HCT116 (cell line): ENCODE measurements around the gene INPP5K. TPM values are rescaled to one million over a fixed set of nuclear protein-coding genes. Genes with fewer than 3 reads are reported as not detected.

Experiments
- ATAC-seq: fragments of 200-7000 bp; cut with Tn5 transposase; 2 replicates; pipeline ENCODE4 v1.9.1; 2020; ENCODE audit warnings: mild to moderate bottlenecking, moderate library complexity
- BruUV-seq: library from RNA; stranded (reverse); fragments of 400-500 nt; replicated peaks from 2 replicates; lab custom pipeline; 2021; lab: Mats Ljungman, UMichigan
- CTCF ChIA-PET: fragments of 300-600 bp; sonication (Branson Sonifier 250); formaldehyde crosslinking; loops from one replicate; lab custom pipeline; 2021; ENCODE audit warnings: antibody characterized with exemption; lab: Charles Lee
- POLR2A ChIA-PET: fragments of 300-600, 350-600 bp; sonication (Branson Sonifier 250); formaldehyde crosslinking; loops from one replicate; lab custom pipeline; 2021; ENCODE audit warnings: antibody characterized with exemption; lab: Charles Lee
- RAD21 ChIA-PET, 2 experiments: fragments of 300-600 bp; sonication (Branson Sonifier 250); formaldehyde crosslinking; loops; one replicate each; lab custom pipeline; 2023; ENCODE audit warnings: low total read pairs in 2 of 2; ENCODE audit not compliant: uncharacterized antibody in 2 of 2, unreplicated experiment in 2 of 2, low non-redundant PET in 1 of 2; lab: Charles Lee
- DNase-seq: peaks from one replicate; pipeline ENCODE4 v3.0.0-alpha.2; 2010; ENCODE audit warnings: low read depth, low spot score
- H2AFZ ChIP-seq: fragments of 200-600 bp; shearing (Covaris generic), sonication (generic); 2 replicates; pipeline ENCODE4 v1.6.1; 2017; ENCODE audit warnings: low read depth, mixed run types, mixed read lengths, antibody characterized with exemption, low read length; ENCODE audit not compliant: poor library complexity, severe bottlenecking
- H3K27ac ChIP-seq: 2 replicates; pipeline ENCODE4 v1.5.1; 2012; ENCODE audit warnings: low read depth, low read length
- H3K27me3 ChIP-seq: fragments of 200-600 bp; sonication (generic); 2 replicates; pipeline ENCODE4 v1.6.1; 2016; ENCODE audit warnings: mixed run types, low read length, mixed read lengths; ENCODE audit not compliant: insufficient read depth
- H3K36me3 ChIP-seq, 2 experiments: fragments of 200-500 bp in 1 of 2; fragments of 200-600 bp in 1 of 2; sonication (Bioruptor generic) in 1 of 2; sonication (generic) in 1 of 2; 2 replicates each; pipeline versions ENCODE4 v1.5.1 to v1.6.1; 2014 to 2016; ENCODE audit warnings: low read length in 2 of 2, inconsistent platforms in 1 of 2, mixed read lengths in 1 of 2, mixed run types in 1 of 2; ENCODE audit not compliant: insufficient read depth in 2 of 2, control insufficient read depth in 1 of 2
- H3K4me1 ChIP-seq, 2 experiments: fragments of 200-600 bp in 1 of 2; sonication (generic) in 1 of 2; 2 replicates each; pipeline versions ENCODE4 v1.5.1 to v1.6.1; 2012 to 2017; ENCODE audit warnings: low read length in 2 of 2, inconsistent platforms in 1 of 2, mild to moderate bottlenecking in 1 of 2, mixed read lengths in 1 of 2, mixed run types in 1 of 2, moderate library complexity in 1 of 2; ENCODE audit not compliant: insufficient read depth in 2 of 2, control insufficient read depth in 1 of 2
- H3K4me2 ChIP-seq: fragments of 200-600 bp; sonication (generic); 2 replicates; pipeline ENCODE4 v1.6.1; 2017; ENCODE audit warnings: mixed run types, low read length, mixed read lengths
- H3K4me3 ChIP-seq, 2 experiments: fragments of 200-600 bp in 1 of 2; sonication (generic) in 1 of 2; replicated peaks in 1 of 2; 2 replicates each; pipeline ENCODE4 v1.5.1; 2011 to 2016; ENCODE audit warnings: low read length in 2 of 2, control low read depth in 1 of 2, low read depth in 1 of 2, mild to moderate bottlenecking in 1 of 2, mixed read lengths in 1 of 2, mixed run types in 1 of 2
- H3K79me2 ChIP-seq: fragments of 200-600 bp; sonication (generic); 2 replicates; pipeline ENCODE4 v1.6.1; 2017; ENCODE audit warnings: mild to moderate bottlenecking, mixed run types, low read length, moderate library complexity, mixed read lengths; ENCODE audit not compliant: insufficient read depth
- H3K9ac ChIP-seq: fragments of 200-600 bp; sonication (generic); 2 replicates; pipeline ENCODE4 v1.6.1; 2016; ENCODE audit warnings: low read length, mixed read lengths
- H3K9me2 ChIP-seq: fragments of 200-600 bp; sonication (generic), shearing (Covaris generic); 2 replicates; pipeline ENCODE4 v1.6.1; 2017; ENCODE audit warnings: mixed run types, mild to moderate bottlenecking, moderate library complexity; ENCODE audit not compliant: insufficient read depth
- H3K9me3 ChIP-seq, 2 experiments: fragments of 200-500 bp in 1 of 2; fragments of 200-600 bp in 1 of 2; sonication (Bioruptor generic) in 1 of 2; sonication (generic) in 1 of 2; 2 replicates each; pipeline ENCODE4 v1.6.1; 2014 to 2017; ENCODE audit warnings: low read length in 2 of 2, mixed read lengths in 2 of 2, inconsistent platforms in 1 of 2, low read depth in 1 of 2, mild to moderate bottlenecking in 1 of 2, mixed run types in 1 of 2, moderate library complexity in 1 of 2; ENCODE audit not compliant: control insufficient read depth in 1 of 2, insufficient read depth in 1 of 2
- H4K20me1 ChIP-seq: fragments of 200-600 bp; sonication (generic), shearing (Covaris generic); 2 replicates; pipeline ENCODE4 v1.6.1; 2017; ENCODE audit warnings: mixed run types, mild to moderate bottlenecking, moderate library complexity; ENCODE audit not compliant: insufficient read depth
- CEBPB ChIP-seq: IDR thresholded peaks from 2 replicates; pipeline ENCODE4 v1.6.1; 2012; ENCODE audit warnings: low read depth
- EGR1 ChIP-seq: IDR thresholded peaks from 2 replicates; pipeline ENCODE4 v1.6.1; 2012; ENCODE audit warnings: low read depth
- POLR2AphosphoS5 ChIP-seq: IDR thresholded peaks from 2 replicates; pipeline ENCODE4 v1.6.1; 2011; ENCODE audit warnings: mild to moderate bottlenecking, low read depth, low read length, moderate library complexity
- RAD21 ChIP-seq: IDR thresholded peaks from 2 replicates; pipeline ENCODE4 v1.6.1; 2012; ENCODE audit warnings: low read depth, mild to moderate bottlenecking
- SP1 ChIP-seq: IDR thresholded peaks from 2 replicates; pipeline ENCODE4 v1.6.1; 2012; ENCODE audit warnings: low read depth
- YY1 ChIP-seq: IDR thresholded peaks from 2 replicates; pipeline ENCODE4 v1.6.1; 2011; ENCODE audit warnings: low read length, low read depth, moderate library complexity, mild to moderate bottlenecking; ENCODE audit not compliant: insufficient replicate concordance; ENCODE audit errors: extremely low read depth
- intact Hi-C: fragments of 100-400 bp; cut with micrococcal nuclease; formaldehyde crosslinking; loops from 2 replicates; pipeline ENCODE4 v1.10.0; 2022
- total RNA-seq: library from RNA; stranded (reverse); gene quantifications from one replicate; pipeline ENCODE4 v1.2.1, GENCODE V29; 2021; ENCODE audit not compliant: unreplicated experiment

Gene INPP5K
- total RNA-seq, 1 experiment from 2014 or later = 25.6 TPM

- no peaks in the 10 kb centered on the region for H3K9me3 ChIP-seq
- no peak for TF ChIP-seq RAD21
- TF ChIP-seq, all 23 proteins: peak for 0
- Histone ChIP-seq H3K9me2 (no peaks in the 10 kb centered on the region), H3K9ac (no peak overlapping the region), H3K4me1 (peaks cover 8 to 11% of the 10 kb centered on the region in 2 experiments; a peak in 3 of 4 replicates), H3K4me3 (no peak overlapping the region), H3K79me2 (peaks cover 18% of the 10 kb centered on the region), H4K20me1 (no peaks in the 10 kb centered on the region), H3K4me2 (no peak overlapping the region), H3K27ac (no peak overlapping the region), H2AFZ (no peak overlapping the region), H3K36me3 (peaks cover 8 to 19% of the 10 kb centered on the region in 2 experiments; a peak in 2 of 4 replicates), H3K27me3 (no peaks in the 10 kb centered on the region)
- ChIA-PET RAD21 (no interaction called here), POLR2A (no interaction called here), CTCF (interaction anchor here (1.3 kb wide), 1 partner anchor 12 kb away, joined by 3 read pairs; no protein-coding TSS in a partner anchor)
- DNase-seq = no peak
- intact Hi-C loops = no loop called here
- ATAC-seq = no peak
- no TSS peak for BruUV-seq
These were observed 4.8 kb upstream of the INPP5K start for GRCh38 chr17:1521086-1521640.

- Histone ChIP-seq H3K9me2 (no peaks in the 10 kb centered on the region), H4K20me1 (no peaks in the 10 kb centered on the region), H3K4me3 (no peak overlapping the region), H3K9ac (no peak overlapping the region), H2AFZ (no peak overlapping the region), H3K4me1 (peaks cover 13 to 22% of the 10 kb centered on the region in 2 experiments), H3K27ac (no peak overlapping the region), H3K36me3 (peaks cover 0 to 18% of the 10 kb centered on the region in 2 experiments; a peak in 1 of 4 replicates), H3K9me3 (no peaks in the 10 kb centered on the region), H3K27me3 (no peaks in the 10 kb centered on the region), H3K4me2 (no peak overlapping the region), H3K79me2 (peaks cover 29% of the 10 kb centered on the region)
- BruUV-seq = no TSS peak
- ChIA-PET RAD21 (no interaction called here), CTCF (no interaction called here), POLR2A (no interaction called here)
- TF ChIP-seq CEBPB = no peak
- no peak for TF ChIP-seq EGR1
- no peak for TF ChIP-seq POLR2AphosphoS5
- TF ChIP-seq YY1 = no peak
- TF ChIP-seq SP1 = no peak
- intact Hi-C loops = loop anchor here (5.0 kb wide), 1 partner anchor 57 kb away; no protein-coding TSS in a partner anchor
- DNase-seq = no peak
- ATAC-seq = no peak
These were observed 3.3 kb upstream of the INPP5K start for GRCh38 chr17:1519678-1520077.
